ENCODE data around the gene SND1. TPM values are rescaled to one million over a fixed set of nuclear protein-coding genes. Genes with fewer than 3 reads are reported as not detected.

Gene SND1
- total and polyA plus RNA-seq, 2 donors (not counting 3 experiments of a cell fraction or from before 2014, with no cell fraction given): 116 to 249 TPM

- H3K4me3 ChIP-seq (replicated peaks in 1 of 3; ENCODE audit: insufficient read depth in 1 of 3, low read depth in 1 of 3, low read length in 3 of 3): no peak overlapping the region
- intact Hi-C loops (cut with micrococcal nuclease) (no loop called here), dilution Hi-C loops (cut with MboI; ENCODE audit: extremely low pct_ligation_motif_present, low sequenced_read_pairs) (no loop called here)
- DNase-seq (ENCODE audit: low read depth, low spot score) (no peak), FAIRE-seq (no peak)
- H3K36me3 ChIP-seq (ENCODE audit: control insufficient read depth in 2 of 2, extremely low read depth in 1 of 2, insufficient read depth in 2 of 2, low read length in 2 of 2): no peaks in the 10 kb centered on the region
- no peaks in the 10 kb centered on the region for H3K9me1 ChIP-seq (replicated peaks; ENCODE audit: control insufficient read depth, extremely low read depth, insufficient read depth, low read length)
- peaks cover 2% of the 10 kb centered on the region for H4K20me1 ChIP-seq (replicated peaks; ENCODE audit: control insufficient read depth, extremely low read depth, insufficient read depth, low read length)
- no peak overlapping the region for H3K4me2 ChIP-seq (ENCODE audit: insufficient read depth, low read length)
- no peaks in the 10 kb centered on the region for H3K27me3 ChIP-seq (ENCODE audit: control insufficient read depth in 2 of 2, insufficient read depth in 2 of 2, low read length in 2 of 2)
- no peak overlapping the region for H3K27ac ChIP-seq (ENCODE audit: insufficient read depth, low read depth, low read length)
- no peak overlapping the region for H3K9ac ChIP-seq (replicated peaks; ENCODE audit: extremely low read depth, insufficient read depth, low read length)
- peaks cover 44% of the 10 kb centered on the region for H3K79me2 ChIP-seq (ENCODE audit: control insufficient read depth, insufficient read depth, low read length)
- TF ChIP-seq POLR2AphosphoS5 (IDR thresholded peaks at IDR 0.05; ENCODE audit: insufficient read depth, low read depth, low read length): no peak
- TF ChIP-seq JUN (IDR thresholded peaks at IDR 0.05; ENCODE audit: borderline replicate concordance, insufficient read depth, insufficient read length, low read depth): no peak
- TF ChIP-seq FOS (IDR thresholded peaks at IDR 0.05; ENCODE audit: borderline replicate concordance, insufficient read depth, low read length): no peak
- TF ChIP-seq MAX (IDR thresholded peaks at IDR 0.05; ENCODE audit: insufficient read depth, insufficient read length): no peak
- TF ChIP-seq MYC (IDR thresholded peaks at IDR 0.05; ENCODE audit: low read depth, low read length): no peak
- TF ChIP-seq POLR2A (IDR thresholded peaks at IDR 0.05; ENCODE audit: low read depth, low read length): no peak
- no peak for TF ChIP-seq EZH2 (IDR thresholded peaks at IDR 0.05; ENCODE audit: borderline replicate concordance, low read depth, low read length, severe bottlenecking)
- no peak for TF ChIP-seq GATA2 (IDR thresholded peaks at IDR 0.05; ENCODE audit: insufficient read depth, insufficient read length, low read depth, low read length)
- no peak for TF ChIP-seq CTCF (IDR thresholded peaks at IDR 0.05; ENCODE audit: extremely low read depth in 1 of 2, insufficient read depth in 1 of 2, low read depth in 1 of 2, low read length in 2 of 2)
- H3K4me1 ChIP-seq (ENCODE audit: control insufficient read depth, extremely low read depth, insufficient read depth, low read length): peaks cover 19% of the 10 kb centered on the region
- ChIA-PET POLR2A (no interaction called here), CTCF (no interaction called here)
- no peaks in the 10 kb centered on the region for H3K9me3 ChIP-seq (replicated peaks; ENCODE audit: control insufficient read depth, insufficient read depth, low read length)
- H2AFZ ChIP-seq (ENCODE audit: low read depth, low read length): no peak overlapping the region
- no TSS peak for BruUV-seq (replicated peaks)
Measured at GRCh38 chr7:127899411-127899810, 247.4 kb downstream of the SND1 start.

All from endothelial cell of umbilical vein (primary cell).